DOHH2 (cell line): Measurements from ENCODE around the gene GALNTL6.

Experiments
- H3F3A ChIP-seq: fragments of 200-600 bp; sonication (generic), shearing (Covaris generic); 2 replicates; pipeline ENCODE4 v1.6.0; 2016; ENCODE audit warnings: antibody characterized with exemption, mild to moderate bottlenecking; ENCODE audit not compliant: control insufficient read depth, insufficient read depth
- H3K27ac ChIP-seq: fragments of 200-600 bp; sonication (generic); 2 replicates; pipeline ENCODE4 v1.5.1; 2014; ENCODE audit warnings: low read depth, mild to moderate bottlenecking, low read length, moderate library complexity
- H3K27me3 ChIP-seq: fragments of 200-600 bp; sonication (generic); 2 replicates; pipeline ENCODE4 v1.6.1; 2014; ENCODE audit warnings: mild to moderate bottlenecking, low read length, mixed read lengths; ENCODE audit not compliant: control insufficient read depth
- H3K36me3 ChIP-seq: fragments of 200-600 bp; sonication (generic); 2 replicates; pipeline ENCODE4 v1.6.1; 2014; ENCODE audit warnings: mild to moderate bottlenecking, low read length, moderate library complexity, mixed read lengths; ENCODE audit not compliant: control insufficient read depth
- H3K4me1 ChIP-seq: fragments of 200-600 bp; sonication (generic); 2 replicates; pipeline ENCODE4 v1.6.1; 2014; ENCODE audit warnings: mild to moderate bottlenecking, low read length, mixed read lengths; ENCODE audit not compliant: control insufficient read depth
- H3K4me2 ChIP-seq: fragments of 200-600 bp; sonication (generic); 2 replicates; pipeline ENCODE4 v1.6.0; 2014; ENCODE audit warnings: mild to moderate bottlenecking, low read length, moderate library complexity
- H3K4me3 ChIP-seq: fragments of 200-600 bp; sonication (generic); 2 replicates; pipeline ENCODE4 v1.5.1; 2014; ENCODE audit warnings: mild to moderate bottlenecking, low read length, mixed read lengths
- H3K79me2 ChIP-seq: fragments of 200-600 bp; sonication (generic); 2 replicates; pipeline ENCODE4 v1.6.1; 2014; ENCODE audit warnings: mild to moderate bottlenecking, low read length, mixed read lengths; ENCODE audit not compliant: control insufficient read depth
- H3K9me2 ChIP-seq: fragments of 200-600 bp; sonication (generic); replicated peaks from 2 replicates; pipeline ENCODE4 v1.6.1; 2014; ENCODE audit warnings: mild to moderate bottlenecking, low read length, mixed read lengths; ENCODE audit not compliant: control insufficient read depth
- H3K9me3 ChIP-seq: fragments of 200-600 bp; sonication (generic); 2 replicates; pipeline ENCODE4 v1.6.1; 2014; ENCODE audit warnings: antibody characterized with exemption, low read length, mixed read lengths; ENCODE audit not compliant: control insufficient read depth, insufficient read depth
- H4K20me1 ChIP-seq: fragments of 200-600 bp; sonication (generic); 2 replicates; pipeline ENCODE4 v1.6.0; 2014; ENCODE audit warnings: low read depth, mild to moderate bottlenecking, antibody characterized with exemption, low read length, moderate library complexity; ENCODE audit not compliant: control insufficient read depth, insufficient read depth
- EZH2phosphoT487 ChIP-seq: fragments of 200-600 bp; sonication (generic); IDR thresholded peaks from 2 replicates; pipeline ENCODE4 v1.6.1; 2017; ENCODE audit warnings: borderline replicate concordance, mild to moderate bottlenecking, antibody characterized with exemption, low read length, moderate library complexity, mixed read lengths
- TF ChIP-seq, protein P1 (sequence below): fragments of 200-600 bp; sonication (generic); IDR thresholded peaks from one replicate; pipeline ENCODE4 v1.5.1; 2014; ENCODE audit warnings: antibody characterized with exemption, mild to moderate bottlenecking, low read depth, low read length; ENCODE audit not compliant: poor library complexity, severe bottlenecking

Gene GALNTL6

DNA sequence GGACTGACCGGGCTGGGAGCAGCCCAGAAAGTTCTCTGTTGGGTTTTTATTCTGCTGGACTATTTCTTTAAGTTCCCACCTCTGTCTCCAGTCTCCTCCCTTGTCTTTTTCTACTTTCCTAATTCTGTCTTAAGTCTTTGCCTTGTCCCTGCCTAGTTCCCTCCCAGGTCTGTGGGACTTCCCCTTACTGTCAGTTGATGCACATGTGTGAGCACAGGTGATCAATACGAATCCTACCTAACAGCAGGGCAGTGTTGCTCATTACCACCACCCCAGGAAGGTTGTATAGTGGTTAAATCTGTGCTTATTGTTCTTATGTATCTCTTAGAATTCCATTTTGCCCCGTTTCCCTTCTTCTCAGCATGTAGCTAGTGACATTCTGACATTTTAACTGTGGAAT, 62.1 kb downstream of the GALNTL6 start:
- Histone ChIP-seq H3K36me3 (no peaks in the 10 kb centered on the region), H3K79me2 (no peaks in the 10 kb centered on the region), H3K4me3 (no peak overlapping the region), H3K4me2 (no peak overlapping the region), H4K20me1 (no peaks in the 10 kb centered on the region), H3K27me3 (no peaks in the 10 kb centered on the region), H3F3A (no peaks in the 10 kb centered on the region), H3K9me3 (no peaks in the 10 kb centered on the region), H3K27ac (no peak overlapping the region), H3K9me2 (no peaks in the 10 kb centered on the region), H3K4me1 (no peaks in the 10 kb centered on the region)
- no peak for TF ChIP-seq EZH2phosphoT487
- TF ChIP-seq, protein P1, sequence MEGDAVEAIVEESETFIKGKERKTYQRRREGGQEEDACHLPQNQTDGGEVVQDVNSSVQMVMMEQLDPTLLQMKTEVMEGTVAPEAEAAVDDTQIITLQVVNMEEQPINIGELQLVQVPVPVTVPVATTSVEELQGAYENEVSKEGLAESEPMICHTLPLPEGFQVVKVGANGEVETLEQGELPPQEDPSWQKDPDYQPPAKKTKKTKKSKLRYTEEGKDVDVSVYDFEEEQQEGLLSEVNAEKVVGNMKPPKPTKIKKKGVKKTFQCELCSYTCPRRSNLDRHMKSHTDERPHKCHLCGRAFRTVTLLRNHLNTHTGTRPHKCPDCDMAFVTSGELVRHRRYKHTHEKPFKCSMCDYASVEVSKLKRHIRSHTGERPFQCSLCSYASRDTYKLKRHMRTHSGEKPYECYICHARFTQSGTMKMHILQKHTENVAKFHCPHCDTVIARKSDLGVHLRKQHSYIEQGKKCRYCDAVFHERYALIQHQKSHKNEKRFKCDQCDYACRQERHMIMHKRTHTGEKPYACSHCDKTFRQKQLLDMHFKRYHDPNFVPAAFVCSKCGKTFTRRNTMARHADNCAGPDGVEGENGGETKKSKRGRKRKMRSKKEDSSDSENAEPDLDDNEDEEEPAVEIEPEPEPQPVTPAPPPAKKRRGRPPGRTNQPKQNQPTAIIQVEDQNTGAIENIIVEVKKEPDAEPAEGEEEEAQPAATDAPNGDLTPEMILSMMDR = no peak

DNA sequence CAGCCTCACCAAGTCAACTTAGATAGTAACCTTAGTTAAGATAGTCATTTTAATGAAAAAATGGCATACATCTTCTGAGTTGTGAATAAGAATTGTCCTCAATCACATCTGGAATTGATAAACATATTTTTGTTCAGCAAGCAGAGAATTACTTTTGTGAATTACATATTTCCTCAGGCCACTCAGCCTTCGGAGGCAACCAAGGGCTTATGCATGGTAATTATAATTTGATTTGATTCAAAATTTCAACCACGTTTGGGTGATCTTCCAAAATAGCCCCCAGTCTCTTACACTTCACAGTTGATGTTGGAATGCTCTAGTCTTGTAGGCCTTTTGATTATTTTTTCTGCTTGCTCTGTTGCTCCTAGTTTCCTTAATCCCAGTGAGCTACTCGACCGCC, 63.4 kb downstream of the GALNTL6 start:
- H3K27me3 ChIP-seq = no peaks in the 10 kb centered on the region
- H3K4me2 ChIP-seq = no peak overlapping the region
- no peak overlapping the region for H3K4me3 ChIP-seq
- no peaks in the 10 kb centered on the region for H3K79me2 ChIP-seq
- H4K20me1 ChIP-seq = no peaks in the 10 kb centered on the region
- H3K4me1 ChIP-seq = no peaks in the 10 kb centered on the region
- no peaks in the 10 kb centered on the region for H3K9me2 ChIP-seq
- H3F3A ChIP-seq = no peaks in the 10 kb centered on the region
- H3K27ac ChIP-seq = no peak overlapping the region
- H3K36me3 ChIP-seq = no peaks in the 10 kb centered on the region
- no peaks in the 10 kb centered on the region for H3K9me3 ChIP-seq
- TF ChIP-seq, protein P1 = no peak
- TF ChIP-seq EZH2phosphoT487 = no peak

DNA sequence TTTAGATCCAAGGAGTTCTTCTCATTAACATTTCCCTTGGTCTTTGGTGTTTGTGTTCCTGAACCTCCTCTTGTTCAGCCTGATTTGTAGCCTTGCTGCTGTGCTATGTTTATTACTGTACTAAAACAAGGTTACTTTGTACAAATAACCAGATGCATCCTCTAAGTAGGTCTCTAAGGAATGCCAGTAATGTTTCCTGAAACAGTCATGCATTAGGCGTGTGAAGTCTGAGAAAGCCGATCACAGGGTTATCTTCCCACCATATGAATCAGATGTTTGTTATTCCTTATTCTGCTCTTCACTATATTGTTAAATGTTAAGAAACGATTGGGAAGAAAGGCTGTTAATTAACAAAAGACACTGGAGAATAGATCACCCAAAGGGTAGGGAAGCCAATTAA, 66.9 kb downstream of the GALNTL6 start:
- H3K36me3 ChIP-seq = no peaks in the 10 kb centered on the region
- H3F3A ChIP-seq = no peaks in the 10 kb centered on the region
- no peaks in the 10 kb centered on the region for H3K4me1 ChIP-seq
- no peak overlapping the region for H3K4me2 ChIP-seq
- TF ChIP-seq, protein P1 = no peak
- no peak for TF ChIP-seq EZH2phosphoT487
- H4K20me1 ChIP-seq = no peaks in the 10 kb centered on the region
- H3K27me3 ChIP-seq = no peaks in the 10 kb centered on the region
- no peaks in the 10 kb centered on the region for H3K79me2 ChIP-seq
- no peaks in the 10 kb centered on the region for H3K9me3 ChIP-seq
- no peak overlapping the region for H3K27ac ChIP-seq
- no peaks in the 10 kb centered on the region for H3K9me2 ChIP-seq
- no peak overlapping the region for H3K4me3 ChIP-seq

DNA sequence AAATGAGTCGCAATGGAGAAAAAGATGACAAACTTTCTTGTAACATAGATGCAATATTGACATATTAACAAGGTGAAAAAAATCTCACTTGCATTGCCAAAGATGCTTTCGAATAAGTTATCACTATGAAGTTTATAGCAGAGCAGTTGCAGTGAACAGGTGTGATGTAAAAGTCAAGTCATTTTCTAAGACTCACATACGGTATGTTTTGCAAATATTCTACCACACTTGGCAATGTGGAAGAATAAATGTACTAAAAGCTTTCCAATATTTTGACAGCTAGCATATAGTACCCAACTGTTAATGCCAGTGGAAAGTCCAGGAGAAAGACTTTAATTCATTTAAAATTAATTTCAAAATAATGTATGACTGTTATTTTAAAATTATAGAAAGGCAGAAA, 76.5 kb downstream of the GALNTL6 start:
- TF ChIP-seq, protein P1 = no peak
- TF ChIP-seq EZH2phosphoT487 = no peak
- no peaks in the 10 kb centered on the region for H3K36me3 ChIP-seq
- no peak overlapping the region for H3K27ac ChIP-seq

More for the DNA sequence above, 76.5 kb downstream of the GALNTL6 start:
- Histone ChIP-seq H3K79me2 (no peaks in the 10 kb centered on the region), H3K9me3 (no peaks in the 10 kb centered on the region), H3K27me3 (no peaks in the 10 kb centered on the region), H3K4me1 (no peaks in the 10 kb centered on the region), H4K20me1 (no peaks in the 10 kb centered on the region), H3K9me2 (no peaks in the 10 kb centered on the region), H3K4me2 (no peak overlapping the region), H3F3A (no peaks in the 10 kb centered on the region), H3K4me3 (no peak overlapping the region)
